Fibroblast of lung (primary cell): ENCODE measurements around the gene GATA5.

Source experiments
- CTCF ChIP-seq, 2 donors: IDR thresholded peaks in 1 of 2; conservative IDR thresholded peaks in 1 of 2; 1 replicate in 1 of 2; 2 replicates in 1 of 2; pipeline ENCODE4 v1.5.1; 2011 to 2012; ENCODE audit warnings: low read length in 2 of 2, control low read depth in 1 of 2, inconsistent platforms in 1 of 2, low read depth in 1 of 2, mild to moderate bottlenecking in 1 of 2
- EZH2 ChIP-seq: IDR thresholded peaks from 2 replicates; pipeline ENCODE4 v1.5.1; 2012; ENCODE audit warnings: low read length, control low read depth, mild to moderate bottlenecking; ENCODE audit errors: missing control alignments

- TF ChIP-seq EZH2 = no peak
- TF ChIP-seq CTCF (conservative IDR thresholded peaks at IDR 0.05 in 1 of 2, IDR thresholded peaks at IDR 0.05 in 1 of 2; ENCODE audit: low read depth in 1 of 2, low read length in 2 of 2) = no peak
These were observed 12.0 kb downstream of the GATA5 start for GRCh38 chr20:62463651-62464424.
